Measurements from ENCODE around the gene TSR3.

The TSR3 gene

GRCh38 chr16:1308036-1308976 lies 43.4 kb downstream of the TSR3 start:
- peak; percentile 35 for DNase-seq (ENCODE audit: low spot score)

DNA sequence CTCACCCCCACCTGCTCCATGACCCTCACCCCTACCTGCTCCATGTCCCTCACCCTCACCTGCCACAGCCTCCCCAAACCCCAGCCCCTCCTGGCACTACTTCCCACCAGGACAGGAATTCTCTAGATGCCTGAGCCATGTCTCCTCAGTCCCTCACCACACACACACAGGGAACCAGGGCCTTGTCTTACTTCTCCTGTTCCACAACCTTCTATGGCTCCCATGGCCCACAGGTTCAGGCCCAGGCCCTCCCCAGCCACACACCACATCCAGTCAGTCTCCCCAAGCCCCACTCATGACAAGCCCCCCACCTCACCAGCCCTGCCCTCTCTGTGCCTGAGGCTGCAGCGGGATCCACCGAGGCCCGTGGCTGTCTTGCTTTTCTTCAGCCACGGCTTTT lies 45.3 kb downstream of the TSR3 start:
- no peak for DNase-seq (ENCODE audit: low spot score)

DNA sequence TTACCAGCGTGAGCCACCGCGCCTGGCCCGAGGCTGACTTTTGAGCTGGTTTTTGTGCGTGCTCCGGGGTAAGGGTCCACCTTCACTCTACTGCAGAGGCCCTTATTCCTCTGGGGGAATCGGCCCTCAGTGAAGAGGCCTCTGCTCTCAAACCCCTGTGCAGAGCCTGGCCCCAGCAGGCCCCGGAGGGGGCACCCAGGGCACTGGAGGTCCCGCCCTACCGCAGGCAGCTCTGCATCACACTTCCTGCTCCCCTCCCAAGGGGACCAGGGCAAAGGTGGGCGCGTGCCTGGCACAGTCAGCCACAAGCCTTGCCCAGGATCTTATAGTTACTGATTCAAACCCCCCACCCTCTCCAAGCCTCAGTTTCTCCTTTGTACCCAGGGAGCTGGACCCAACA lies 45.9 kb downstream of the TSR3 start:
- DNase-seq (ENCODE audit: low spot score) = no peak

- no peak for DNase-seq (ENCODE audit: low spot score)
Observed at GRCh38 chr16:1301562-1301961, 50.1 kb downstream of the TSR3 start.

DNA sequence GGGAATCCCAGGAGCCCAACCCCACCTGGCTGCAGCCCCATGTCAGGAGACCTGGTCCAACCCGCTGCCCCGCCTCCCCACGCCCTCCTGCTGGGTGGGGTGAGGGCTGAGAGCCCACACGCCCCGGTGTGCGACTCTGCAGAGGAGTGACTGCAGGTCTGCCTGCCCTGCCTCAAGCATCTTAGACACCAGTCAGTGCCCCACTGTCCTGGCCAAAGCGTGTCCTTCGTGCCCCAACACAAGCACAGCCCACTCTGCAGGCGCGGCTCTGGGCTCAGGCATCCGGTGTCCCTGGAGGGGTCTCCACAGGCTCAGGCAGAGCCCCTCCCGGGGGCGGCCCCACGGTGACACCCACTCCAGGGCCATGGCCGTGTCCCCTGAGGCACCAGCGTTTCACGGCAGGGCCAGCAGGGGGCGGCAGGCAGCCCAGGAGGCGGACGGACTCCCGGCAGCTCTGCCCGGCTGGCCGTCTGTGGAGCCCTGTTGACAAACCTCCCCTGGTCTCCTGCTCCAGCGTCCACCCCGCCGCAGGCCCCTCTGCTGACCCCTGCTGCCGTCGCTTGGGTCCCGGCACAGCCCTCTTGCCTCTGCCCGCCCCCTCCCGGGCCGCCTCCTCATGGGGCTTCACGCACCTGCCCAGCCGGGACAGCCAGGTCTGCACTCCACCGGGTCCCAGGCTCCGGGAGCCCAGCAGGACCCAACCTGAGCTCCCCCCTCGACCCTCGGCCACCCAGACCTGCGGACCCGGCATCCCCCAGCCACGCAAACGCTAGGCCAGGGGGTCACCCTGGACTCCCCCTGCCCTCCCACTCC lies 50.8 kb downstream of the TSR3 start:
- peak; percentile 67 for DNase-seq (ENCODE audit: low spot score)

GRCh38 chr16:1299868-1300203 lies 51.8 kb downstream of the TSR3 start:
- no peak for DNase-seq (ENCODE audit: low spot score)
